Neutrophil (primary cell): ENCODE measurements around the gene TGM2.

Source experiments
- H3K27ac ChIP-seq: fragments of 200-600 bp; sonication (generic); 2 replicates; pipeline ENCODE4 v1.5.1; 2016; ENCODE audit warnings: mild to moderate bottlenecking, moderate library complexity
- H3K27me3 ChIP-seq: fragments of 200-600 bp; sonication (generic); 2 replicates; pipeline ENCODE4 v1.6.0; 2016; ENCODE audit warnings: mild to moderate bottlenecking
- H3K36me3 ChIP-seq: fragments of 200-600 bp; sonication (generic); 2 replicates; pipeline ENCODE4 v1.5.1; 2017
- H3K4me1 ChIP-seq, 2 experiments: fragments of 200-600 bp in 1 of 2; sonication (generic) in 1 of 2; 1 replicate in 1 of 2; 2 replicates in 1 of 2; pipeline versions ENCODE4 v1.5.1 to v1.6.1; 2013 to 2016; ENCODE audit warnings: low read depth in 1 of 2, low read length in 1 of 2, mild to moderate bottlenecking in 1 of 2, moderate library complexity in 1 of 2; ENCODE audit not compliant: control insufficient read depth in 1 of 2, insufficient read depth in 1 of 2
- H3K4me3 ChIP-seq, 2 experiments: fragments of 200-600 bp in 1 of 2; sonication (generic) in 1 of 2; 1 replicate in 1 of 2; 2 replicates in 1 of 2; pipeline ENCODE4 v1.5.1; 2013 to 2016; ENCODE audit warnings: low read depth in 1 of 2, low read length in 1 of 2, mild to moderate bottlenecking in 1 of 2, moderate library complexity in 1 of 2
- H3K9me3 ChIP-seq: fragments of 200-600 bp; sonication (generic); 2 replicates; pipeline ENCODE4 v1.5.1; 2016
- TF ChIP-seq, protein P1 (sequence below): fragments of 200-600 bp; sonication (generic); IDR thresholded peaks from 2 replicates; pipeline ENCODE4 v1.5.1; 2016; ENCODE audit warnings: antibody characterized with exemption

TGM2 gene

DNA sequence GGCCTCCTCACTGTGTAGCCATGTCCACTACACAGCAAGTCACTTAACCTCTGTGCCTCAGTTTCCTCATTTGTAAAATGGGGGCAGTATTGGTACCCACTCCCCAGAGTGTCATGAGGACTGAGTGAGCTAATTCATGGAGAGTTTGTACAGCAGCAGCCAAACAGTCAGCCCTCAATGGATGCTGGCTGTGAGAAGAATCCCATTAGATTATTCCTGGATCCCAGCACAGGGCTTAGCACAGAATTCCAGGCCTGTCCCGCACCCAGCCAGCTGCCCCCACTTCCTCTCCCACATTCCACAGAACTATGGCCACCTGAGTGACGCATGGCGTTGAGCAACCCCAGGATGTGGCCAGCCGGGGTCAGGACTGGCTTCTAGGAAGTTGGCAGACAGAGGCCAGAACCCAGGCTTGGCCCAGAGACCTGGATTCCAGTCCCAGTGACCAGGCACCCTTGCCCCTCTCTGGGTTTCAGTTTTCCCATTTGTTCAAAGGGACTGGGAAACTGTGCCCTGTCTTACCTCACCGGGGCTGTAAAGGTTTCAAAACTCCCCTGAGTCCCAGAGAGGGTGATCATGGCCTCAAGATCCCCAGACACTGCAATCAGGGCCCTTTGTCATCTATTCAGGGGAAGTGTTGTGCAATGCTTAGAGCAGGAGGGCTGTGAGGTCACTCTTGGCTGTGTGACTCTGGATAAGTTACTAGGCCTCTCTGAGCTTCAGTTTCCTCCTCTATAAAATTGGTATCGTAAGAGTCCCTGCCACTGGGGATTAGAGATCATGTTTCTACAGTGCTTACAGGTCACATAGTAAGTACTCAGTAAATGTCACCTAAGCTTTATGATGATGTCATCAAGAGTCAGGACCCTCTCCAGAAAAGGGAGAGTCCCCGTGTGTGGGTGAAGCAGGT is 3.0 kb upstream of the TGM2 start:
- Histone ChIP-seq H3K27ac (peak overlapping the region; percentile 90), H3K27me3 (peaks cover 18% of the 10 kb centered on the region), H3K9me3 (no peaks in the 10 kb centered on the region), H3K4me1 (peaks cover 47 to 49% of the 10 kb centered on the region in 2 experiments), H3K4me3 (peak overlapping the region in 1 of 2 experiments; percentile 25), H3K36me3 (no peaks in the 10 kb centered on the region)
- TF ChIP-seq, protein P1, sequence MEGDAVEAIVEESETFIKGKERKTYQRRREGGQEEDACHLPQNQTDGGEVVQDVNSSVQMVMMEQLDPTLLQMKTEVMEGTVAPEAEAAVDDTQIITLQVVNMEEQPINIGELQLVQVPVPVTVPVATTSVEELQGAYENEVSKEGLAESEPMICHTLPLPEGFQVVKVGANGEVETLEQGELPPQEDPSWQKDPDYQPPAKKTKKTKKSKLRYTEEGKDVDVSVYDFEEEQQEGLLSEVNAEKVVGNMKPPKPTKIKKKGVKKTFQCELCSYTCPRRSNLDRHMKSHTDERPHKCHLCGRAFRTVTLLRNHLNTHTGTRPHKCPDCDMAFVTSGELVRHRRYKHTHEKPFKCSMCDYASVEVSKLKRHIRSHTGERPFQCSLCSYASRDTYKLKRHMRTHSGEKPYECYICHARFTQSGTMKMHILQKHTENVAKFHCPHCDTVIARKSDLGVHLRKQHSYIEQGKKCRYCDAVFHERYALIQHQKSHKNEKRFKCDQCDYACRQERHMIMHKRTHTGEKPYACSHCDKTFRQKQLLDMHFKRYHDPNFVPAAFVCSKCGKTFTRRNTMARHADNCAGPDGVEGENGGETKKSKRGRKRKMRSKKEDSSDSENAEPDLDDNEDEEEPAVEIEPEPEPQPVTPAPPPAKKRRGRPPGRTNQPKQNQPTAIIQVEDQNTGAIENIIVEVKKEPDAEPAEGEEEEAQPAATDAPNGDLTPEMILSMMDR: peak; percentile 17

DNA sequence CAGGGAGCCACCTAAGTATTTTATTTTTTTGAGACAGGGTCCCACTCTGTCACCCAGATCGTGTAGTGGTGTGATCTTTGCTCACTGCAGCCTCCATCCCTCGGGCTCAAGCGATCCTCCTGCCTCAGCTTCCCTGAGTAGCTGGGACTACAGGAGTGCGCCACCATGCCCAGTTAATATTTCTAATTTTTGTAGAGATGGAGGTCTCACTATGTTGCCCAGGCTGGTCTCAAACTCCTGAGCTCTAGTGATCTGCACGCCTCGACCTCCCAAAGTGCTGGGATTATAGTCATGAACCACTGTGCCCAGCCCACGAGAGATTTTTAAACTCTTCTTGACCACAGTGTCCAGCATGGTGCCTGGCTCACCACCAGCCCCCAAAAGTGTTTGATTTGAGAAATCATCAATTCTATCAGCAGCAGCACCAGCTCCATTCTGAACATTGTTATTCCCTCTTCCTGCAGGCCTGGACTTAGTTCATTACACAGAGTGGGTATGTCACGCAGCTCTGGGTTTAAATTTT is 2.3 kb upstream of the TGM2 start:
- peaks cover 47 to 49% of the 10 kb centered on the region in 2 experiments for H3K4me1 ChIP-seq
- H3K36me3 ChIP-seq: no peaks in the 10 kb centered on the region
- H3K27ac ChIP-seq: peak overlapping the region; percentile 90
- H3K27me3 ChIP-seq: peaks cover 15% of the 10 kb centered on the region
- TF ChIP-seq, protein P1: no peak
- H3K9me3 ChIP-seq: no peaks in the 10 kb centered on the region
- H3K4me3 ChIP-seq: peak overlapping the region in 1 of 2 experiments; percentile 25

DNA sequence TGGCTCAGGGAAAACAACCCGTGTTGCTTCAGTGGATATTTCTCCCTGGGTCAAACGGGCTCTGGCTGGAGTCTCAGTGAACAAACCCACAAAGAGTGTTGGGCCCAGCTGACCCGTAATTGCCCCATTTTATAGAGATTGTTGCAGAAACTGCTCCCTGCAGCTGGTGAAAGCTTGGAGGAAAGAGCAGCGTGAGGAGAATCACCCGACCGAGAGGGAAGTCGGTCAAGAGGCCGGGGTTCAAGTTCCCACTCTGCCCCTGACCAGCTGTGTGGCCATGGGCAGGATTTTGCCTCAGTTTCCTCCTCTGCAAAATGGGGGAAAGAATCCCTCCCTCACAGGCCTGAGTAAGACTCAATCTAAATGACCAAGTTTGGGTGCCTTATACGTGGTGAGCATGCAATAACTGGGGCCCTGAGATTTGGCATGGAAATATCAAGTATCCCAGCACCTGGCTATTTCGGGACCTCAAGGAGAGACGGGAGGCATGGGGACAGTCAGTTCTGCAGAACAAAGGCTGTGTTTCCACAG is 1.7 kb upstream of the TGM2 start:
- TF ChIP-seq, protein P1: no peak
- Histone ChIP-seq H3K4me3 (no peak overlapping the region), H3K4me1 (peaks cover 47 to 49% of the 10 kb centered on the region in 2 experiments), H3K36me3 (no peaks in the 10 kb centered on the region), H3K9me3 (no peaks in the 10 kb centered on the region), H3K27ac (peak overlapping the region; percentile 90), H3K27me3 (peaks cover 15% of the 10 kb centered on the region)

DNA sequence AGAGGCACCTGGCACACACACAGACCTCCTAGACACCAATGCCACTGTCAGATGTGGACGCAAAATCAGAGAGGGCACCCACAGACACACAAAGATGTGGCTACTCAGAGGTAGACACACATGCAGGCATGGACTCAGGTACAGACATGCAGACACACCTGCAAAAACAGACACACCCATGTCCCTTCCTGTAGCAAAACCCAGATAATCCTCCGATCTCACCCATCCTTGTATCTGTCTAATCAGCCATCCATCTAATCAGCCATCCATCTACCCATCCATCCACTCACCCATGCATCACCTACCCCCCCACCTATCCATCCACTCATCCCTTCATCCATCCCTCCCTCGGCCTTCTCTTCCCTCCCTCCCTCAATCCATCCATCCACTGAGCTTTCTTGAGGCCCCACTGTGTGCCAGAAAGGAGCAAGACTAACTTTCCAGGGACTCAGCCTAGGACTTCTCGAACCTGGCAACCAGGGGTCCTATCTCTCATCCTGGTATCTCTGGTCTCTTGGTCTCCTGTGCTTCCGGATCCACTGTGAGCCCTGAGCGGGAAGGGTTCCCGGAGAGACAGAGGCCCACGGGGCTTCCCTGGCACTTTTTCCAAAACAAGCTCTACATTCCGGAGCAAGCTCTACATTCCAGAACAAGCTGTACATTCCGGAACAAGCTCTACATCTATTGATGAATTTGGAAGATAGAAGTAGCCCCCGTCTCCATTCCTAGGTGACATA is 1.1 kb upstream of the TGM2 start:
- H3K27ac ChIP-seq: peak overlapping the region; percentile 90
- H3K4me3 ChIP-seq: no peak overlapping the region
- peaks cover 15% of the 10 kb centered on the region for H3K27me3 ChIP-seq
- H3K9me3 ChIP-seq: no peaks in the 10 kb centered on the region
- TF ChIP-seq, protein P1: no peak
- no peaks in the 10 kb centered on the region for H3K36me3 ChIP-seq
- H3K4me1 ChIP-seq: peaks cover 47 to 49% of the 10 kb centered on the region in 2 experiments

DNA sequence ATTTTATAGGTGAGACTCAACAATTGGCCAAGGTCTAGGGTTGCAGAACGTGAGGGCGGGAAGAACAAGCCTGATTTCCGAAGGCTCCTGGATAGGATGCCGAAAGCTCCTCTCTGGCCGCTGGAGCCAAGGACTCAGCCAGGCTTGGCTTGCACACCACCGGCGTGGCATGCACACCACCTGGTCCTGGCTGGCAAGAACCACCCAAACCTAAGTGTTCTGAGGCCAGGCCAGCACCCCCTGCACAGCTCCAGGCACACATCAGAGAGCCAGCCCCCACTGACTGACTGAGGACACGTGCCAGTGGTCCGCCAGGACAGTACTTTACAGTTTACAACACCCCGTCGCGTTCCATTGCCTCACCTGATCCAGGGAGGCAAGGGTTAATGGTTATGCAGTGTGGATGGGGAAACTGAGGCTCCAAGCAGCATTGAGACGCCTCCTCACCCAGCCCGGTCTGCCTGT is 414 bp downstream of the TGM2 start:
- H3K27ac ChIP-seq: no peak overlapping the region
- H3K4me3 ChIP-seq: peak overlapping the region in 1 of 2 experiments; percentile 32
- peaks cover 39 to 41% of the 10 kb centered on the region in 2 experiments for H3K4me1 ChIP-seq
- H3K27me3 ChIP-seq: peaks cover 15% of the 10 kb centered on the region
- no peaks in the 10 kb centered on the region for H3K36me3 ChIP-seq
- no peaks in the 10 kb centered on the region for H3K9me3 ChIP-seq
- TF ChIP-seq, protein P1: no peak
